ENCODE data around the gene WDPCP.
"Not testable (repeated sequence)": the region's sequence is repeated elsewhere in the genome, so short reads cannot be mapped to it uniquely, and the experiment has no call there.

The WDPCP gene

DNA sequence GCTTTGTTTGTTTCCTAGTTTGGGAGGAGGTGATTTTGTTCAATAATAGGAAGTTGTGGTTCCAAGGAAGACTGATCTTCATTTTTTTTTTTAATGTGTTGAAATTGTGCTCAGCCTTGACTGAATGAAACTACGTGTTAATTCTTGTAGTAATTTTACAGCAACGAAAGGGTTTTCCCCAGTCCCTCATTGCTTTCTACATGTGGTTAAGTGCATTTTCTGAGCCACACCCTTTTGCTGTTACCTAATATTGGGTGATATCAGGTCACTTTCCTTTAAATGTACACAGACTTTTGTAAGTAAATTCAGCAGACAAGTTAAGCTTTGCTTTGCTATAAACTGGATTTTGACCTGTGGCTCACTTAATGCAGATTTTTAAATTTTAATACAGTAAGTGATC lies 464.1 kb downstream of the WDPCP start:
- no peak for DNase-seq (ENCODE audit: low read depth in 2 of 2, low spot score in 1 of 2)

- no peak for DNase-seq (ENCODE audit: low read depth in 2 of 2, low spot score in 1 of 2)
Observed at GRCh38 chr2:63122921-63123320, 465.4 kb downstream of the WDPCP start.

DNA sequence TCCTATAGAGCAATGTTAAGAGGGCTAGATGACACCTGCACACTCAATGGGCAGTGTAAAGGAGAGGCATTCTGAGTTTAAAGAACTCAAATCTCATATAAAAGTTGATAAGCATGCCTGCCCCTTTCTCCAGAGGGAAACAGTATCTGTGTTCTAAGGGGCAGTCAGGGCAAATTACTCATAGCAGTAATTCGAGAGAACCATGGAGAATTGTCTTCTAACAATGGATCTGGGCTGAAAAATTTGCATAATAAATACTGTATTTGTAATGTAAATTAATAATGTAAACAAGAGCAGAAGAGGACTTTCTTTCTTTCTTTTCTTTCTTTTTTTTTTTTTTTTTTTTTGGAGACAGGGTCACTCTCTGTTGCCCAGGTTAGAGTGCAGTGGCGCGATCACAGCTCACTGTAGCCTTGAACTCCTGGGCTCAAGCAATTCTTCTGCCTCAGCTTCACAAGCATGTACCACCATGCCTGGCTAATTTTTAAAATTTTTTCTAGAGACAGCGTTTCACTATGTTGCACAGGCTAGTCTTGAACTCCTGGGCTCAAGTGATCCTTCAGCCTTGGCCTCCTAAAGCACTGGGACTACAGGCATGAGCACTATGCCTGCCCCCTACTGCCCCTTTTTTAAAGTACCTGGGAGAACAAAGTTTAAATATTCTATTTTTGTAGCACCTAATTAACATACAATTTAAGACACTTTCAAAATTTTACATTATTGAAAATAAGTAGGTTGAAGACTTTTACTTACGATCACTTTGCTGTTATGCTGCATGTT lies 467.0 kb downstream of the WDPCP start:
- no peak for DNase-seq (ENCODE audit: low read depth in 2 of 2, low spot score in 1 of 2)

- no peak for DNase-seq (ENCODE audit: low read depth in 2 of 2, low spot score in 1 of 2)
Observed at GRCh38 chr2:63118821-63119220, 469.5 kb downstream of the WDPCP start.

- no peak for DNase-seq (ENCODE audit: low read depth in 2 of 2, low spot score in 1 of 2)
Observed at GRCh38 chr2:63104482-63104881, 483.8 kb downstream of the WDPCP start.

GRCh38 chr2:63101954-63102353 lies 486.3 kb downstream of the WDPCP start:
- DNase-seq (ENCODE audit: low read depth in 2 of 2, low spot score in 1 of 2) = no peak

DNA sequence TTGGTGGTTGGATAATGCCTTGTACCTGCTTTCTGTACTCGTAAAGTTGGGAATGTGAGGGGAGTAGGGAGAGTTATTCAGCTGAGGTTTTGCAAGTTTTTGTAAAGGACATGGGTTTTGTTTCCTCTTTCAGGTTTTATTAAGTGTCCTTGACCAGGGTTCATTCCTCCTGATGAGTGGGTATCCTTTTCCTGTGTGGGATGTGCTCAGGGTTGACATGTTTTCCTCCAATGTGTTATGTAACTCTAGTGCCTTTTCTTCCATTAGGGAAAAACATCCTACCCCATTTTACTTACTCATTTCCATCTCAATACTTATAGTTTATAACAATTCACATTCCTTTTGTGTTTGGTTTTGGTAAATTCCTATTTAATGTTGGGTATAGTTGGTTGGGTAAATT lies 489.2 kb downstream of the WDPCP start:
- no peak for DNase-seq (ENCODE audit: low read depth in 2 of 2, low spot score in 1 of 2)

DNA sequence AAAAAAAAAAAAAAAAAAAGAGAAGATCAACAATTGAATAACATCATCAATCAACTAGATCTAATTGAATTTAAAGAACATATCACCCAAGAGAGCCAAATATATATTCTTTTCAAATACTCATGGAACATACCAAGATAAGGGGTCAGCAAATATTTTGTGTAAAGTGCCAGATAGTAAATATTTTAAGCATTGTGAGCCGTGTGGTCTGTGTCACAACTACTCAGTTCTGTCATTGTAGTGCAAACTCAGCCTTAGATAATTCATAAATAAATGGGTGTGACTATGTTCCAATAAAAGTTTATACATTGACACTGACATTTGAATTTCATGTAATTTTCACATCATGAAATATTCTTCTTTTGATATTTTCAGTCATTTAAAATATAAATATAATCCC lies 491.8 kb downstream of the WDPCP start:
- DNase-seq (ENCODE audit: low read depth in 2 of 2, low spot score in 1 of 2) = no peak

DNA sequence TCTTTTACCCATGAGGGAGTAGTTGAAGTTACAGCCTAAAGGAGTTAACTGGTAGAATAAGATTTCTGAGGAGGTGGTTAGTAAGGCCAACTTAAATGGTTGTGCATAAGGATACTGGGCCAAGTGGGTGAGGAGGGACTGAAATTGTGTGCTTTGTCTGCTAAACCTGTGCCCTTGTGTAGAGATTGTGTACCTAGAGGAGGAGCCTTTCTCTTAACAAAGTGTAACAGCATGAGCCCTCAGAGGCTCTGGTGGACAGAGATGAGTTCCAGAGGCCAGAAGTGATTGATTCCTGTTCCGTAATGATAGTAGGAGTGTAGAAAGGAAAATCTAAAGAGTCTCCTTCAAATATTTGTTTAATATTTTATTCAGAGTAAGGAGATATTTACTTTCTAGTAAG lies 494.8 kb downstream of the WDPCP start:
- DNase-seq (ENCODE audit: low read depth in 2 of 2, low spot score in 1 of 2) = no peak

- no peak for DNase-seq (ENCODE audit: low read depth in 2 of 2, low spot score in 1 of 2)
Observed at GRCh38 chr2:63092857-63093256, 495.4 kb downstream of the WDPCP start.

GRCh38 chr2:63092401-63092800 lies 495.9 kb downstream of the WDPCP start:
- no peak for DNase-seq (ENCODE audit: low read depth in 2 of 2, low spot score in 1 of 2)

- DNase-seq (ENCODE audit: low read depth in 2 of 2, low spot score in 1 of 2) = no peak
Observed at GRCh38 chr2:63086687-63087086, 501.6 kb downstream of the WDPCP start.

GRCh38 chr2:63081404-63081803 lies 506.9 kb downstream of the WDPCP start:
- no peak for DNase-seq (ENCODE audit: low read depth in 2 of 2, low spot score in 1 of 2)

DNA sequence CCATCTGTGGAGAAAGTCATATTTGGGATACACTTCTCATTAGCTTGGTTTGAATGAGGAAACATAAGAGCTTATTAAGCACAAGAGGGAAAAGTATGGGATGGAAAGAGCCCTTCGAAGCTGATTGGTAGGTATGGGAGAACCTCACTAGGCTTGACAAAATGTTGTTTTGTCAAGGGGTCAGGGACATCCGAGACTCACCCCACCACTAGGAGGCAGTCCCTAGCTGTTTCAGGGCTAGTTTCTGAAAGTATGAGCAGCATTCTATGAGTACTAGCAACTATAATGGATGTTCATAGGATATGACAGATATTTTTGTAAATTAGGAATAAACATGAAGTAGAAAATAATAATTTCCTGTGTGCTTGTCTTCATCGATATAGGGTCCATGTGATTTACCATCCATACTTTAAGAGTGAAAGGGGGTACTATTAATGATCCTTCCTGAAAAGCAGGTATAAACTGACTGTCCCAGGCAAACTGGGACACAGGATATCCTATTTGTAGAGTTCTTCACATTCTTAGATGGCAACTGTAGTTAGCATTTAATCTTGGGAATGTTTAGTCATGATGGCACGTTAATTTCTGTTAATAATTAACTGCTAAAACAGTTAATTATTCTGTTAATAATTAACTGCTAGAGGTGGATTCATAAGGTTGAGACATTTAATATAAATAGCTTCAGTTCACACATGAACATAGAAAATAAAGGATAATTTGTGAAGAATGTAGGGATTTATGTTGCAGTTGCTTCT lies 509.2 kb downstream of the WDPCP start:
- DNase-seq (ENCODE audit: low read depth in 2 of 2, low spot score in 1 of 2) = no peak

DNA sequence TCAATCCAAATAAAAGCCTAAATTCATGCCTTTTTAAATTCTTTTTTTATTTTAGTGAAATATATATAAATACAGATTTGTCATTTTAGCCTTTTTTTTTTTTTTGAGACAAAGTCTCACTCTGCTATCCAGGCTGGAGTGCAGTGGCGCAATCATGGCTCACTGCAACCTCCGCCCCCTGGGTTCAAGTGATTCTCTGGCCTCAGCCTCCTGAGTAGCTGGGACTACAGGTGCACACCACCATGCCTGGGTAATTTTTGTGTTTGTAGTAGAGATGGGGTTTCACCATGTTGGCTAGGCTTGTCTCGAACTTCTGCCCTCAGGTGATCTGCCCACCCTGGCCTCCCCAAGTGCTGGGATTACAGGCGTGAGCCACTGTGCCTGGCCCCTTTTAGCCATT lies 513.9 kb downstream of the WDPCP start:
- not testable (repeated sequence) for DNase-seq (ENCODE audit: low read depth in 2 of 2, low spot score in 1 of 2)

GRCh38 chr2:63073994-63074393 lies 514.3 kb downstream of the WDPCP start:
- DNase-seq (ENCODE audit: low read depth in 2 of 2, low spot score in 1 of 2) = no peak

DNA sequence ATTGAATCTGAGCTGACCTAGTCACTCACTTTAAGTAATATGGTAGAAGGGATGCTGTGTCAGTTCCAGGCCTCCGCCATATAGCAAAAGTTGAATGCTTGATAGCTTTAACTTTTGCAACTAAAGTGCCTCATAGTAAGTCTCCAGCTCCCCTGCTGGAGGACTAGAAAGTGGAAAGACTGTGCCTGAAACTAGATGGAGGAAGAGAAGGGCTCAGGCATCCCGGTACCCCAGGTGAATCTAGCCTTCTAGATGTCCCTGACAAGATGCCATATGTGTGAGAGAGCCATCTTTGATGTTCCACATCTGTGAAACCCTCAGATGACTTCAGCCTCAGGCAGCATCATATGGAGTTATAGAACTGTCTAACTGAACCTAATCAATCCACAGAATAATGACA lies 516.6 kb downstream of the WDPCP start:
- DNase-seq (ENCODE audit: low read depth in 2 of 2, low spot score in 1 of 2) = no peak

Measured in stimulated activated CD8-positive, alpha-beta memory T cell treated with anti-CD3 and anti-CD28 coated beads, Interleukin-4, amount 100 ng/mL, for 1 hour (primary cell).